Right cardiac atrium (tissue), 5 donors: Measurements from ENCODE around the gene CDC37L1. TPM values are rescaled to one million over a fixed set of nuclear protein-coding genes. Genes with fewer than 3 reads are reported as not detected.
A peak's percentile ranks its signal among the peaks of the same experiment; 100 is the strongest.

ENCODE experiments used
- ATAC-seq, 2 donors: fragments of 200-7000 bp; cut with Tn5 transposase; one replicate each; pipeline versions ENCODE4 v1.8.0 to v1.9.1; 2020; ENCODE audit warnings: moderate library complexity in 2 of 2, mild to moderate bottlenecking in 1 of 2
- DNase-seq, 3 donors: peaks; one replicate each; pipeline ENCODE4 v3.0.0-alpha.2; 2020
- H3K27ac ChIP-seq: one replicate; pipeline ENCODE4 v1.5.1; 2013; ENCODE audit warnings: mild to moderate bottlenecking, low read length, control low read depth, moderate library complexity
- H3K27me3 ChIP-seq: one replicate; pipeline ENCODE4 v1.6.1; 2013; ENCODE audit not compliant: control insufficient read depth, insufficient read depth
- H3K4me1 ChIP-seq: one replicate; pipeline ENCODE4 v1.6.1; 2013; ENCODE audit warnings: low read length; ENCODE audit not compliant: control insufficient read depth, insufficient read depth
- H3K4me3 ChIP-seq: one replicate; pipeline ENCODE4 v1.5.1; 2013; ENCODE audit warnings: low read length, control low read depth
- H3K9me3 ChIP-seq: one replicate; pipeline ENCODE4 v1.6.1; 2013; ENCODE audit warnings: low read length; ENCODE audit not compliant: control insufficient read depth
- WGBS: extraction: QIAGEN DNeasy Blood & Tissue Kit; methylation state at CpG from one replicate; pipeline ENCODE4 v1.1.7; 2013; 5-methylcytosine and 5-hydroxymethylcytosine counted together
- intact Hi-C, 4 donors: fragments of 100-400 bp; cut with DNase I; formaldehyde crosslinking; loops; one replicate each; pipeline versions ENCODE4 v1.11.0 to v1.14.0; 2022 to 2023
- polyA plus RNA-seq: library from polyadenylated mRNA; stranded (reverse); fragments of 200-250 nt; gene quantifications from one replicate; pipeline ENCODE4 v1.2.3, GENCODE V29; 2013
- total RNA-seq, 4 donors: library from RNA; stranded (reverse); fragmentation: NEBNext Ultra II Directional; extraction: Animal tissue kit (Norgen Biotek cat#: 25700); gene quantifications; one replicate each; pipeline ENCODE4 v1.2.1, GENCODE V29; 2021
- donor health status: healthy with polysubstance abuse.
- donor health status: DM: no; HTN: yes; CAD: no.
- donor health status: DM: no; HTN: no; CAD: no.
- donor health status: DM: no; HTN: yes; CAD: no; lungs with severe emphysema.
- donor health status: DM: yes; HTN: yes; CAD: no.

The CDC37L1 gene
- total and polyA plus RNA-seq, 5 donors, result 23.7 to 48.4 (median 41.2) TPM

DNA sequence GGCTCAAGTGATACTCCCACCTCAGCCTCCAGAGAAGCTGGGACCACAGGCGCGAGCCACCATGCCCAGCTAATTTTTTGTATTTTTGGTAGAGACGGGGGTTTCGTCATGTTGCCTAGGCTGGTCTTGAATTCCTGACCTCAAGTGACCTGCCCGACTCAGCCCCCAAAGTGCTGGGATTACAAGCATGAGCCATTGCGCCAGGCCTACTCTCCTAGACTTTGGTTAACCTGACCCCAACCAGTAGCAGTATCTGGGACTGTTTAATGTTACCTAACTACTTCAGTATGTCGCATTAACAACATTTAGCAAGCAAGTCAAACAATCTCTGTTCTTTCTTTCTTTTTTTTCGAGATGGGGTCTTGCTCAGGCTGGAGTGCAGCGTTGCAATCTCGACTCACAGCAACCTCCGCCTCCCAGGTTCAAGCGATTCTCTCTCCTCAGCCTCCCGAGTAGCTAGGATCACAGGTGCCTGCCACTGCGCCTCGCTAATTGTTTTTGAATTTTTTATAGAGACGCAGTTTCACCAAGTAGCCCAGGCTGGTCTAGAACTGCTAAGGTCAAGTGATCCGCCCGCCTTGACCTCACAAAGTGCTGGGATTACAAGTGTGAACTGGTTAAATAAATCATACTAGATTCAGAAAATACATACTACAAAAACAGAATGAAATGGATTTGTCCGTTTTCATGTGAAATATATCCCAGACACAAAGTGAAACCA lies 59.7 kb downstream of the CDC37L1 start:
- ATAC-seq (no peak), DNase-seq (no peak)
- intact Hi-C loops, result loop anchor here in 1 of 4 donors (10.0 kb wide), 1 partner anchor 74 kb away; the partner anchor contains the start of genes PLPP6 and SPATA6L
- Histone ChIP-seq H3K27ac (no peak overlapping the region), H3K9me3 (no peaks in the 10 kb centered on the region), H3K4me3 (peak overlapping the region; percentile 80), H3K27me3 (no peaks in the 10 kb centered on the region), H3K4me1 (peaks cover 9% of the 10 kb centered on the region)
- 94% methylated on average over 19 of the region's 19 CpGs for WGBS

- no peak for ATAC-seq
- H3K27me3 ChIP-seq, result no peaks in the 10 kb centered on the region
- WGBS, result 39% methylated on average over 26 of the region's 26 CpGs
- H3K4me3 ChIP-seq, result peak overlapping the region; percentile 80
- intact Hi-C loops, result loop anchor here in 2 of 4 donors (5.0 to 10.0 kb wide), 3 partner anchors 62 to 855 kb away; partner anchors contain the start of genes CDC37L1 (in 1 of the 2), PLPP6 (in 1 of the 2) and SPATA6L (in 1 of the 2)
- peak in 1 of 3 donors; percentile 62 for DNase-seq
- no peak overlapping the region for H3K27ac ChIP-seq
- H3K9me3 ChIP-seq, result no peaks in the 10 kb centered on the region
- H3K4me1 ChIP-seq, result peaks cover 9% of the 10 kb centered on the region
These were observed 60.4 kb downstream of the CDC37L1 start for GRCh38 chr9:4739587-4740387.

DNA sequence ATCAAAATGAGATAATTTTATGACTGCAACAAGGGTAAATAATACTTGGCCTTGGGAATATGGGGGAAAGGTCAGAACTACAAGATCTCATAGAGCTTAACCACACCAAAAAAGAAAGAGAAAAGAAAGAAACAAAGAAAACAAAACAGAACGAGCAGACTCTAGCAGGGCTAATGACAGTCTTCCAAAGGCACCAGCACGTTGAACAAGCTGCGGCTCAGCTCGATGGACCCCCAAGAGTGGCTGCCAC lies 60.9 kb downstream of the CDC37L1 start:
- Histone ChIP-seq H3K4me3 (peak overlapping the region; percentile 80), H3K27ac (peak overlapping the region; percentile 62), H3K27me3 (no peaks in the 10 kb centered on the region), H3K9me3 (no peaks in the 10 kb centered on the region), H3K4me1 (peaks cover 9% of the 10 kb centered on the region)
- intact Hi-C loops, result loop anchor here in 1 of 4 donors (5.0 to 10.0 kb wide), 2 partner anchors 63 to 854 kb away; partner anchors contain the start of gene CDC37L1
- 0% methylated on average over 4 of the region's 4 CpGs for WGBS
- DNase-seq (no peak), ATAC-seq (no peak)

DNA sequence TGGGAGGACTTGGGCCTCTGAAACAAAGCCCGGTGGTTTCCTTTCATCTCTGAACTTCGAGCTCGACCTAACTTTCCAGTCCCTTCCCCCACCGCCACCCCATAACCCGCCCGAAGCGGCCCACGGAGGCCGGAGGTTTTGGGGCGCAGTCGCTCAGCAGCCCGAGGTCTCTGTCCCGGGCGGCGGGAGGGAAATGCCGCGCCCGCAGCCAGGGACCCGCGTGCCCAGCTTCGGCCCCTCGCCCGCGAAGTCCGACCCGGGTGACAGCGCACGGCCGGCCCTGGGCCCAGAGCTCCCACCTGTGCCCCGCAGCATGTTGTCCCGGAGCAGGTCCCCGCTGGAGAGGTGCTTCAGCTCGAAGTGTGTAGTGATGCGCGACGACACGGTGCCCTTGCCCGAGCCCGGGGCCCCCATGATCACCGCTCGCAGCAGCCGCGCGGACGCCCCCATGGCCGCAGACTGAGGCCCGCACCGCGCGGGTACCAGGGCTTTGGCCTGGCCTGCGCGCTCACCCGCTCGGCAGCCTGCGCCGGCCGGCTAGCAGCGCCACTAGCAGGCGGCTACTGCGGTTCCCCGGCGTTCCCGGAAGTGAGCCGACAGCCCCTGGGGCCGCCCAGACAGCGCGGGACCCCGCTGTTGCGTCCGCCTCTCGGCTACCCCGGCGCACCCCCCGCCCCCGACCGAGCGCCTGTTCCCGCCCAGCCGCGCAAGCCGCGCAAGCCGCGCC lies 61.4 kb downstream of the CDC37L1 start, which contains the start of gene AK3:
AK3 (minus strand) TSS at position 565 of the 727 bp plus-strand sequence; CDS start at position 450, 115 bp downstream.
- H3K27ac ChIP-seq, result peak within 1 kb of the TSS; percentile 62
- ATAC-seq, result peak; percentile 97
- H3K4me3 ChIP-seq, result peak within 1 kb of the TSS; percentile 80
- H3K27me3 ChIP-seq, result no peaks in the 10 kb centered on the region
- DNase-seq, result peak; percentile 92 to 97 (median 95)
- under 1% methylated on average over 84 of the region's 84 CpGs for WGBS
- intact Hi-C loops, result loop anchor here in 1 of 4 donors (5.0 to 10.0 kb wide), 2 partner anchors 64 to 854 kb away; partner anchors contain the start of gene CDC37L1
- peaks cover 9% of the 10 kb centered on the region for H3K4me1 ChIP-seq
- H3K9me3 ChIP-seq, result no peaks in the 10 kb centered on the region

DNA sequence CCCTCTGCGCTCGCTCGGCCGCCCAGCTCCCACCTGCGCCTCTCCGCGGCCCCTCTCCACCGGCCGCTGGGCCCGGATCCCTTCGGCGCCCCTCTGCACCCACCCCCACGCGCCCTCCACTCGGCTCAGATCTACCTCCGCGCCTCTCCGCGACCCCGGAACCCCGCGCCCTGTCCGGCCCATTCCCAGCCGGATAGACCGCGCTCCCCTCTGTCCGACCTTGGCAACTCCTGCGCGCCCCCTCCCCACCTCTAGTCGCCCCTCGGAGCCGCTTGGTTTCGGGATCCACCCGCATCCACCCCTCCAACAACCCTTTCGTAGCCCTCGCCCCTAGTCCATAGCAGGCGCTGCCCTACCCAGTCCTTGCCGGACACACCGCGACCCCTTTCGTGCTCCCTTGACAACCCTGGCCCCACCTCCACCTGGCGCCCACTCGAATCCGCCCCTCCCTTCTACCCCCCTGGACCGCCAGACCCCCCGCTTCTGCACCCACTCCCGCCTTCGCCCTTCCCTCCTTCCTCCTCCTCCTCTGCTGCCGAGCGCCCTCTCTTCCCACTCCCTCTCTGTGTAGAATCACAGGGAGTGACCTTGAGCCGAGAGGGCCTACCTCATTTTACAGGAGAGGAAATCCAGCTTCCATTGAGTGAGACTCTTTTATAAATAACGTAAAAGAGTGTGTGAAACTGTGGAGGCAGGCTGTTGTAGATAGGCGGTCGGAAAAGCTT lies 62.2 kb downstream of the CDC37L1 start:
- peak overlapping the region; percentile 80 for H3K4me3 ChIP-seq
- ATAC-seq, result peak; percentile 66 to 71
- intact Hi-C loops, result loop anchor here in 1 of 4 donors (5.0 to 10.0 kb wide), 2 partner anchors 64 to 853 kb away; partner anchors contain the start of gene CDC37L1
- peak overlapping the region; percentile 62 for H3K27ac ChIP-seq
- peak; percentile 47 to 81 (median 64) for DNase-seq
- no peaks in the 10 kb centered on the region for H3K27me3 ChIP-seq
- 2% methylated on average over 54 of the region's 54 CpGs for WGBS
- H3K4me1 ChIP-seq, result peaks cover 9% of the 10 kb centered on the region
- no peaks in the 10 kb centered on the region for H3K9me3 ChIP-seq

DNA sequence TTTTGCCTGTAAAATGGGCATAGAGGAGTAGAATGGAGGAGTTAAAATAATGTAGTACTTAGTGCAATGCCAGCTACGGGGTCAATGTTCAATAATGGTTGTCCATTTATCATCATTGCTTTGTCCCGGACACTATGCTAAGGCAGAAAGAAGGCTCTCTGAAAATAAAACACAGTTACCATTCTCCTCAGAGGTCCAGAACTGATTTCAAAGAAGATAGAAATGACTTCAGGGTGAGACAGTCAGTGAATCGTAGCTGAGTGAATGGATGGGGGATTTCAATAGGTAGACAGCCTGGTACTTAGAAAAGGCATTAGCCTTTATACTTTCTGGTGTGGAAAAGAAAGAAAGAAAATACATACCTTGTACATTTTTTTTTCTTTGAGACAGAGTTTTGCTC lies 62.9 kb downstream of the CDC37L1 start:
- DNase-seq (no peak), ATAC-seq (no peak)
- H3K27ac ChIP-seq, result no peak overlapping the region
- no peaks in the 10 kb centered on the region for H3K27me3 ChIP-seq
- H3K4me1 ChIP-seq, result peaks cover 7% of the 10 kb centered on the region
- 49% methylated on average over 3 of the region's 3 CpGs for WGBS
- peak overlapping the region; percentile 6 for H3K4me3 ChIP-seq
- H3K9me3 ChIP-seq, result no peaks in the 10 kb centered on the region
- intact Hi-C loops, result loop anchor here in 1 of 4 donors (5.0 to 10.0 kb wide), 2 partner anchors 65 to 853 kb away; partner anchors contain the start of gene CDC37L1

GRCh38 chr9:4743131-4743875 lies 63.9 kb downstream of the CDC37L1 start:
- 71% methylated on average over 5 of the region's 5 CpGs for WGBS
- H3K4me3 ChIP-seq, result no peak overlapping the region
- ATAC-seq, result no peak
- no peak for DNase-seq
- H3K9me3 ChIP-seq, result no peaks in the 10 kb centered on the region
- no peak overlapping the region for H3K27ac ChIP-seq
- H3K4me1 ChIP-seq, result peaks cover 7% of the 10 kb centered on the region
- intact Hi-C loops, result loop anchor here in 1 of 4 donors (5.0 to 10.0 kb wide), 2 partner anchors 66 to 851 kb away; partner anchors contain the start of gene CDC37L1
- no peaks in the 10 kb centered on the region for H3K27me3 ChIP-seq

DNA sequence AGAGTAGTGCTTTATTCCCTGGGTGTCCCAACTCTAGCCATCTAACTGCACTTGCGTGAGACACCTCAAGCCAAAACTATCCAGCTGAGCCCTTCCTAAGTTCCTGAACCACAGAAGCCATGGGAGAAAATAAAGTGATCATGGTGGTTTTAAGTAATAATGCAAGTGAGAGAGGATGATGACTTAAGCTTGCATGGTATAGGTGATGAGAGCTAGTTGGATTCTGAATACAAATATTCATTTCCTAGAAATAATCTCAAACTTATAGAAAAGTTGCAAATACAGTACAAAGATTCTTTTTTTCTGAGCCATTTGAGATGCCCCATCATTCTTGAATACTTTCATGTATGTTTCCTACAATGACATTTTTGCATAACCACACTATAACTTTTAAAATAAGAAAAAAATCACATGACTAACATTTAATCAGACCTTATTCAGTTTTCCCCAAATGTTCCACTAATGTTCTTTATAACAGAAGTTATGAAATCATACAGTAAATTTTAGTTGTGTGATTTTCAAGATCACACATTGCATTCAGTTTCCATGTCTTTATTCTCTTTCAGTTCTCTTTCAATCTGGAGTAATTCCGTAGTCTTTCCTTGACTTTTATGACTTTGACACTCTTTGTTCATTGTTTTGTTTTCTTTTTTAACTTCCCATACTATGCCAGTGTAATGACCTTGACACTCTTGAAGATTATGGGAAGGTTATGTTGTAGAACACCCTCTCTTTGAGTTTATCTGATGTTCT lies 67.1 kb downstream of the CDC37L1 start:
- no peaks in the 10 kb centered on the region for H3K27me3 ChIP-seq
- no peak overlapping the region for H3K27ac ChIP-seq
- peaks cover 2% of the 10 kb centered on the region for H3K4me1 ChIP-seq
- no peak overlapping the region for H3K4me3 ChIP-seq
- intact Hi-C loops, result loop anchor here in 1 of 4 donors (10.0 kb wide), 1 partner anchor 848 kb away; no protein-coding TSS in a partner anchor
- no peak for DNase-seq
- WGBS, result 83% methylated on average over 2 of the region's 2 CpGs
- no peak for ATAC-seq
- H3K9me3 ChIP-seq, result no peaks in the 10 kb centered on the region

DNA sequence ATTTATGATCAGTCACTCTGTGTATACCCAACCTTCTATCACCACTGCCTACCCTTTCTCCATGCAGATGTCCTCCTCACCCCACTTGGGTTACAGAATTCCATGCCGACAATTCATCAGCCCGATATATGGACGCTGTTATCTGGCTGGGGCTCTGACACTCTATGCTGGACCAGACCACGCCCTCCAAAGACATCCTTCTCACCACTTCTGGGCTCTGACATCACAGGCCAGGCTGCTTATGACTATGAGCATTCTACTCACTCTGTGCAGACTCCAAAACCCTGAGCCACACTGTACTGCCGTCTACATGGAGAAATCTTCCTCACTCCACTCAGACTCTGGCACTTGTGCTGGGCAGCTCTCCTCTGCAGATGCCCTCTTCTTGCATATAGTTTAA lies 69.2 kb downstream of the CDC37L1 start:
- H3K4me1 ChIP-seq, result peaks cover 2% of the 10 kb centered on the region
- intact Hi-C loops, result loop anchor here in 1 of 4 donors (10.0 kb wide), 1 partner anchor 846 kb away; no protein-coding TSS in a partner anchor
- no peaks in the 10 kb centered on the region for H3K27me3 ChIP-seq
- no peak overlapping the region for H3K27ac ChIP-seq
- WGBS, result 66% methylated on average over 5 of the region's 5 CpGs
- no peak for DNase-seq
- H3K4me3 ChIP-seq, result no peak overlapping the region
- peak in 1 of 2 donors; percentile 29 for ATAC-seq
- H3K9me3 ChIP-seq, result no peaks in the 10 kb centered on the region
